Body of pancreas (tissue), 4 donors: ENCODE measurements around the gene DFFB.

Experiments used
- CTCF ChIP-seq, 7 experiments: fragments of 450-650 bp in 4 of 7; fragments of 200-600 bp in 3 of 7; sonication (generic) in 3 of 7; IDR thresholded peaks; one replicate each; pipeline ENCODE4 v1.5.1; 2016 to 2019; ENCODE audit warnings: antibody characterized with exemption in 7 of 7
- POLR2A ChIP-seq, 3 donors: fragments of 450-650 bp; IDR thresholded peaks; one replicate each; pipeline ENCODE4 v1.6.1; 2016; ENCODE audit warnings: antibody characterized with exemption in 3 of 3, mild to moderate bottlenecking in 2 of 3

- TF ChIP-seq CTCF (IDR thresholded peaks at IDR 0.05) = no peak
- no peak for TF ChIP-seq POLR2A (IDR thresholded peaks at IDR 0.05)
These were observed 35.4 kb upstream of the DFFB start for GRCh38 chr1:3821908-3822307.
